HepG2 (cell line): ENCODE measurements around the gene PFKFB2. TPM values are rescaled to one million over a fixed set of nuclear protein-coding genes. Genes with fewer than 3 reads are reported as not detected.

Experiments used
- ATAC-seq: fragments of 200-7000 bp; cut with Tn5 transposase; 3 replicates; pipeline ENCODE4 v1.9.1; 2020; ENCODE audit warnings: mild to moderate bottlenecking, moderate library complexity
- BruUV-seq: library from RNA; stranded (reverse); fragments of 400-500 nt; replicated peaks from 2 replicates; lab custom pipeline; 2021; lab: Mats Ljungman, UMichigan
- CTCF ChIA-PET: fragments of 300-600 bp; formaldehyde crosslinking; extraction: SDS; loops from one replicate; lab custom pipeline; 2021; ENCODE audit warnings: low total read pairs, inconsistent platforms, low intra/inter-chr PET ratio; lab: Yijun Ruan, JAX
- POLR2A ChIA-PET: fragments of 350-600 bp; sonication (Branson Sonifier 250); formaldehyde crosslinking; loops from one replicate; lab custom pipeline; 2020; ENCODE audit warnings: antibody characterized with exemption, inconsistent platforms; lab: Yijun Ruan, JAX
- DNase-seq: peaks from one replicate; pipeline ENCODE4 v3.0.0-alpha.2; 2015; ENCODE audit warnings: low spot score
- FAIRE-seq: peaks from 3 replicates; lab custom pipeline; 2011; peaks lifted over from hg19 to GRCh38; lab: Jason Lieb, UNC
- H2AFZ ChIP-seq: one replicate; pipeline ENCODE4 v1.6.1; 2011; ENCODE audit warnings: low read length, inconsistent platforms
- H3K27ac ChIP-seq: fragments of 300-600 bp; 3 replicates; pipeline ENCODE4 v1.8.0; 2011; ENCODE audit warnings: mixed run types, mild to moderate bottlenecking, mixed read lengths, low read length, inconsistent platforms; ENCODE audit not compliant: insufficient read depth; ENCODE audit errors: extremely low read length
- H3K27me3 ChIP-seq, 2 experiments: fragments of 200-600 bp in 1 of 2; 2 replicates in 1 of 2; 3 replicates in 1 of 2; pipeline versions ENCODE4 v1.6.0 to v1.8.0; 2011; ENCODE audit warnings: low read length in 2 of 2, mild to moderate bottlenecking in 2 of 2, moderate library complexity in 2 of 2, inconsistent platforms in 1 of 2; ENCODE audit not compliant: insufficient read depth in 2 of 2, control insufficient read depth in 1 of 2
- H3K36me3 ChIP-seq, 2 experiments: fragments of 200-600 bp in 1 of 2; replicated peaks in 1 of 2; 2 replicates in 1 of 2; 3 replicates in 1 of 2; pipeline versions ENCODE4 v1.5.1 to v1.8.0; 2011; ENCODE audit warnings: low read length in 2 of 2, inconsistent platforms in 1 of 2; ENCODE audit not compliant: insufficient read depth in 2 of 2, control insufficient read depth in 1 of 2
- H3K4me1 ChIP-seq: 2 replicates; pipeline ENCODE4 v1.5.1; 2012; ENCODE audit warnings: low read length, inconsistent platforms; ENCODE audit not compliant: insufficient read depth
- H3K4me2 ChIP-seq: 2 replicates; pipeline ENCODE4 v1.6.0; 2011; ENCODE audit warnings: low read depth, low read length, inconsistent platforms
- H3K4me3 ChIP-seq, 3 experiments: fragments of 200-600 bp in 1 of 3; sonication (generic), shearing (Covaris generic) in 1 of 3; replicated peaks in 1 of 3; 2 replicates each; pipeline ENCODE4 v1.5.1; 2011 to 2016; ENCODE audit warnings: low read length in 3 of 3, inconsistent platforms in 2 of 3, low read depth in 2 of 3, mild to moderate bottlenecking in 2 of 3, control low read depth in 1 of 3, mixed read lengths in 1 of 3; ENCODE audit not compliant: insufficient read depth in 1 of 3
- H3K79me2 ChIP-seq: one replicate; pipeline ENCODE4 v1.6.1; 2011; ENCODE audit warnings: low read length, inconsistent platforms; ENCODE audit not compliant: insufficient read depth
- H3K9ac ChIP-seq: 2 replicates; pipeline ENCODE4 v1.6.0; 2011; ENCODE audit warnings: mild to moderate bottlenecking, low read depth, low read length, inconsistent platforms; ENCODE audit not compliant: insufficient read depth
- H3K9me3 ChIP-seq: 2 replicates; pipeline ENCODE4 v1.5.1; 2012; ENCODE audit warnings: mild to moderate bottlenecking, low read length
- H4K20me1 ChIP-seq: 2 replicates; pipeline ENCODE4 v1.6.0; 2011; ENCODE audit warnings: inconsistent platforms, mild to moderate bottlenecking, low read length, moderate library complexity; ENCODE audit not compliant: insufficient read depth
- CCDC6 ChIP-seq: sonication (generic); formaldehyde crosslinking; IDR thresholded peaks from 2 replicates; pipeline ENCODE4 v1.8.1; 2022; ENCODE audit warnings: mild to moderate bottlenecking, missing genetic modification reagents, moderate library complexity
- CREM ChIP-seq, 2 experiments: sonication (generic) in 1 of 2; formaldehyde crosslinking in 1 of 2; IDR thresholded peaks; 2 replicates each; pipeline versions ENCODE4 v1.4.0 to v1.6.1; 2016 to 2020; ENCODE audit warnings: antibody characterized with exemption in 1 of 2, mild to moderate bottlenecking in 1 of 2, missing genetic modification reagents in 1 of 2
- FOXO1 ChIP-seq: sonication (generic); formaldehyde crosslinking; IDR thresholded peaks from 2 replicates; pipeline ENCODE4 v1.4.0; 2020; ENCODE audit warnings: missing genetic modification reagents
- KLF11 ChIP-seq: IDR thresholded peaks from 2 replicates; pipeline ENCODE4 v1.6.1; 2016; ENCODE audit warnings: missing compliant biosample characterization
- MED13 ChIP-seq: sonication (generic); formaldehyde crosslinking; IDR thresholded peaks from 2 replicates; pipeline ENCODE4 v1.5.0; 2020; ENCODE audit warnings: missing genetic modification reagents
- ZMYM3 ChIP-seq: sonication (generic); formaldehyde crosslinking; IDR thresholded peaks from 2 replicates; pipeline ENCODE4 v1.5.1; 2020; ENCODE audit warnings: mild to moderate bottlenecking, missing genetic modification reagents
- ZNF232 ChIP-seq: sonication (generic); formaldehyde crosslinking; IDR thresholded peaks from 2 replicates; pipeline ENCODE4 v1.4.0; 2020; ENCODE audit warnings: missing genetic modification reagents, borderline replicate concordance
- ZNF331 ChIP-seq: sonication (generic); formaldehyde crosslinking; IDR thresholded peaks from 2 replicates; pipeline ENCODE4 v1.4.0; 2020; ENCODE audit warnings: missing genetic modification reagents
- ZNF567 ChIP-seq: sonication (generic); formaldehyde crosslinking; IDR thresholded peaks from 2 replicates; pipeline ENCODE4 v1.8.1; 2023; ENCODE audit warnings: mild to moderate bottlenecking, missing genetic modification reagents, borderline replicate concordance
- ZNF660 ChIP-seq: sonication (generic); formaldehyde crosslinking; IDR thresholded peaks from 2 replicates; pipeline ENCODE4 v1.5.1; 2020; ENCODE audit warnings: mild to moderate bottlenecking, low read depth, missing genetic modification reagents, borderline replicate concordance
- WGBS: methylation state at CpG from one replicate; pipeline ENCODE4 v1.1.6; 2017; ENCODE audit warnings: low lambda C conversion rate; 5-methylcytosine and 5-hydroxymethylcytosine counted together
- in situ Hi-C: cut with HindIII; loops from 2 replicates; pipeline ENCODE4 v1.10.0; 2017; ENCODE audit warnings: low pct_unique_long_range_greater_than_20kb; ENCODE audit not compliant: extremely low pct_ligation_motif_present
- intact Hi-C: fragments of 100-400 bp; cut with micrococcal nuclease; formaldehyde crosslinking; loops from one replicate; pipeline ENCODE4 v1.10.0; 2022; ENCODE audit not compliant: unreplicated experiment
- polyA plus RNA-seq, 8 experiments: library from polyadenylated mRNA; depleted of rRNA in 3 of 8; stranded (reverse) in 7 of 8; unstranded in 1 of 8; fragments of >200 nt; fragmentation: Illumina TruSeq in 4 of 8; extraction: Trizol in 4 of 8; gene quantifications; 2 replicates each; pipeline versions ENCODE4 v1.2.1 to v1.2.3, GENCODE V29; 2011 to 2016; ENCODE audit warnings: low read depth in 4 of 8, missing spikeins in 1 of 8, mixed read lengths in 1 of 8; ENCODE audit not compliant: insufficient read depth in 1 of 8
- total RNA-seq, 5 experiments: library from RNA; depleted of rRNA; stranded (reverse); fragments of >200 nt; fragmentation: Illumina TruSeq; extraction: Trizol; gene quantifications; 2 replicates each; pipeline ENCODE4 v1.2.3, GENCODE V29; 2016; ENCODE audit warnings: low read depth in 1 of 5
- TF ChIP-seq, protein P1 (sequence below): sonication (generic); formaldehyde crosslinking; IDR thresholded peaks from 2 replicates; pipeline ENCODE4 v1.4.0; 2020; ENCODE audit warnings: missing genetic modification reagents
- TF ChIP-seq, protein P2 (sequence below): sonication (generic); formaldehyde crosslinking; IDR thresholded peaks from 2 replicates; pipeline ENCODE4 v1.5.0; 2020; ENCODE audit warnings: missing genetic modification reagents, mild to moderate bottlenecking, borderline replicate concordance

PFKFB2 gene
- total and polyA plus RNA-seq, 2 of the 13 experiments (the other 11 are each of a cell fraction or from before 2014, with no cell fraction given): 4.6 to 10.6 TPM

DNA sequence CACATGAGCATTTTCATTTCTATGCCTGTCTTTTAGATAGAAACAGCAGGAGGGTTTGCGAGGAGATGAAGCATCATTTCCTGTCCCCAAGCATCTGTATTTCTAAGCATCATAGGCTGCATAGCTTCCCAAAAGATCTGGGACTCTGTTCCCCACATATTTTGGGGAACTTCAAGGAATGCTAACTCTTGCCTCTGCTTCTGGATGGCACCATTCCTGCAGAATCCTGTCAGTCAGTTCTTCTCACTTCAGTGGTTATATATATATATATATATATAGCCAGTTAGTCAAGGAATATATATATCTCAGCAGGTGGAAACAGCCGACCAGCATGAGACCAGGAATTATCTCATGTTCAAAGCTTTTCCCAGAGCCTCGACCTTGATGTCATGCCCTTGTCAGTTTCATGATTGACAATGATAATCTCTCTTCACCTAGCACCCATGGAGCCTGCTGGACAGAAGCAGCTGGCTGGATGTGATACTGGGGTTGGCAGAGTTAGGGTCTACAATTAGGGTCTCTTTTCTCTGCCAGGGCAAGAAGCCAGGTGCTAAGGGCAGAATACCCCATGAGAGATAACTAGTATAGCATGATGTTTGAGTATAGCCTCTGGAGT, 2.4 kb downstream of the PFKFB2 start:
- Histone ChIP-seq H3K4me3 (no peak overlapping the region), H3K27me3 (no peaks in the 10 kb centered on the region; a peak in 1 of 5 replicates), H3K9me3 (no peaks in the 10 kb centered on the region), H3K79me2 (peaks cover 3% of the 10 kb centered on the region), H3K9ac (no peak overlapping the region), H3K27ac (no peak overlapping the region), H3K36me3 (0 out of 5 replicates have a peak, but pooled peaks cover 0 to 3% of the 10 kb centered on the region in 2 experiments), H3K4me2 (no peak overlapping the region), H4K20me1 (no peaks in the 10 kb centered on the region), H2AFZ (no peak overlapping the region), H3K4me1 (peaks cover 14% of the 10 kb centered on the region; the same call in 1 of the 2 replicates)
- TF ChIP-seq CCDC6 (CRISPR knock-in tag) (no peak), KLF11 (CRISPR knock-in tag) (no peak), MED13 (CRISPR knock-in tag) (no peak), ZNF331 (CRISPR knock-in tag) (no peak), ZNF660 (no peak), ZNF232 (no peak), ZMYM3 (no peak), FOXO1 (CRISPR knock-in tag) (no peak), ZNF567 (CRISPR knock-in tag) (no peak), CREM (IDR thresholded peaks at IDR 0.05) (no peak), CREM (CRISPR knock-in tag; IDR thresholded peaks at IDR 0.05) (no peak)
- TF ChIP-seq, protein P1, sequence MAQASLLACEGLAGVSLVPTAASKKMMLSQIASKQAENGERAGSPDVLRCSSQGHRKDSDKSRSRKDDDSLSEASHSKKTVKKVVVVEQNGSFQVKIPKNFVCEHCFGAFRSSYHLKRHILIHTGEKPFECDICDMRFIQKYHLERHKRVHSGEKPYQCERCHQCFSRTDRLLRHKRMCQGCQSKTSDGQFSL (CRISPR knock-in tag): no peak
- TF ChIP-seq, protein P2, sequence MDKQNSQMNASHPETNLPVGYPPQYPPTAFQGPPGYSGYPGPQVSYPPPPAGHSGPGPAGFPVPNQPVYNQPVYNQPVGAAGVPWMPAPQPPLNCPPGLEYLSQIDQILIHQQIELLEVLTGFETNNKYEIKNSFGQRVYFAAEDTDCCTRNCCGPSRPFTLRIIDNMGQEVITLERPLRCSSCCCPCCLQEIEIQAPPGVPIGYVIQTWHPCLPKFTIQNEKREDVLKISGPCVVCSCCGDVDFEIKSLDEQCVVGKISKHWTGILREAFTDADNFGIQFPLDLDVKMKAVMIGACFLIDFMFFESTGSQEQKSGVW: no peak
- CTCF ChIA-PET: no interaction called here
- no peak for DNase-seq
- no peak for FAIRE-seq
- 71% methylated on average over 3 of the region's 3 CpGs for WGBS
- no peak for ATAC-seq
- POLR2A ChIA-PET: no interaction called here
- intact Hi-C loops: no loop called here
- no TSS peak for BruUV-seq
- in situ Hi-C loops: no loop called here
